Measurements from ENCODE around the gene FSTL1.

FSTL1 gene

GRCh38 chr3:120461416-120461815 lies 10.6 kb upstream of the FSTL1 start:
- H3K4me3 ChIP-seq (ENCODE audit: low read length): no peak overlapping the region
- no peaks in the 10 kb centered on the region for H3K36me3 ChIP-seq (ENCODE audit: control insufficient read depth, insufficient read depth, low read length)
- no peaks in the 10 kb centered on the region for H3K4me1 ChIP-seq (ENCODE audit: control insufficient read depth, insufficient read depth, low read length)
- no peaks in the 10 kb centered on the region for H3K9me3 ChIP-seq (ENCODE audit: control insufficient read depth, low read length)
- no peaks in the 10 kb centered on the region for H3K27me3 ChIP-seq (ENCODE audit: control insufficient read depth, insufficient read depth, low read length)
- no peak overlapping the region for H3K9ac ChIP-seq (ENCODE audit: low read length)

- H3K27me3 ChIP-seq (ENCODE audit: control insufficient read depth, insufficient read depth, low read length): no peaks in the 10 kb centered on the region
- H3K36me3 ChIP-seq (ENCODE audit: control insufficient read depth, insufficient read depth, low read length): no peaks in the 10 kb centered on the region
- H3K4me1 ChIP-seq (ENCODE audit: control insufficient read depth, insufficient read depth, low read length): no peaks in the 10 kb centered on the region
- no peak overlapping the region for H3K9ac ChIP-seq (ENCODE audit: low read length)
- H3K9me3 ChIP-seq (ENCODE audit: control insufficient read depth, low read length): no peaks in the 10 kb centered on the region
- H3K4me3 ChIP-seq (ENCODE audit: low read length): no peak overlapping the region
Measured at GRCh38 chr3:120460862-120461261, 10.1 kb upstream of the FSTL1 start.

GRCh38 chr3:120460181-120460790 lies 9.5 kb upstream of the FSTL1 start:
- Histone ChIP-seq H3K36me3 (ENCODE audit: control insufficient read depth, insufficient read depth, low read length) (no peaks in the 10 kb centered on the region), H3K9ac (ENCODE audit: low read length) (no peak overlapping the region), H3K4me1 (ENCODE audit: control insufficient read depth, insufficient read depth, low read length) (no peaks in the 10 kb centered on the region), H3K9me3 (ENCODE audit: control insufficient read depth, low read length) (no peaks in the 10 kb centered on the region), H3K27me3 (ENCODE audit: control insufficient read depth, insufficient read depth, low read length) (no peaks in the 10 kb centered on the region), H3K4me3 (ENCODE audit: low read length) (no peak overlapping the region)

GRCh38 chr3:120459196-120459595 lies 8.4 kb upstream of the FSTL1 start:
- no peaks in the 10 kb centered on the region for H3K36me3 ChIP-seq (ENCODE audit: control insufficient read depth, insufficient read depth, low read length)
- no peak overlapping the region for H3K4me3 ChIP-seq (ENCODE audit: low read length)
- no peaks in the 10 kb centered on the region for H3K4me1 ChIP-seq (ENCODE audit: control insufficient read depth, insufficient read depth, low read length)
- no peaks in the 10 kb centered on the region for H3K9me3 ChIP-seq (ENCODE audit: control insufficient read depth, low read length)
- H3K9ac ChIP-seq (ENCODE audit: low read length): no peak overlapping the region
- no peaks in the 10 kb centered on the region for H3K27me3 ChIP-seq (ENCODE audit: control insufficient read depth, insufficient read depth, low read length)

- H3K9ac ChIP-seq (ENCODE audit: low read length): no peak overlapping the region
- H3K36me3 ChIP-seq (ENCODE audit: control insufficient read depth, insufficient read depth, low read length): no peaks in the 10 kb centered on the region
- no peaks in the 10 kb centered on the region for H3K9me3 ChIP-seq (ENCODE audit: control insufficient read depth, low read length)
- no peaks in the 10 kb centered on the region for H3K27me3 ChIP-seq (ENCODE audit: control insufficient read depth, insufficient read depth, low read length)
- H3K4me3 ChIP-seq (ENCODE audit: low read length): no peak overlapping the region
- no peaks in the 10 kb centered on the region for H3K4me1 ChIP-seq (ENCODE audit: control insufficient read depth, insufficient read depth, low read length)
Measured at GRCh38 chr3:120457827-120458226, 7.0 kb upstream of the FSTL1 start.

- Histone ChIP-seq H3K36me3 (ENCODE audit: control insufficient read depth, insufficient read depth, low read length) (no peaks in the 10 kb centered on the region), H3K4me3 (ENCODE audit: low read length) (no peak overlapping the region), H3K9me3 (ENCODE audit: control insufficient read depth, low read length) (no peaks in the 10 kb centered on the region), H3K4me1 (ENCODE audit: control insufficient read depth, insufficient read depth, low read length) (peaks cover 4% of the 10 kb centered on the region), H3K9ac (ENCODE audit: low read length) (no peak overlapping the region), H3K27me3 (ENCODE audit: control insufficient read depth, insufficient read depth, low read length) (peaks cover 31% of the 10 kb centered on the region)
Measured at GRCh38 chr3:120454076-120454689, 3.4 kb upstream of the FSTL1 start.

- H3K4me1 ChIP-seq (ENCODE audit: control insufficient read depth, insufficient read depth, low read length): peaks cover 4% of the 10 kb centered on the region
- peaks cover 38% of the 10 kb centered on the region for H3K27me3 ChIP-seq (ENCODE audit: control insufficient read depth, insufficient read depth, low read length)
- H3K9me3 ChIP-seq (ENCODE audit: control insufficient read depth, low read length): no peaks in the 10 kb centered on the region
- H3K36me3 ChIP-seq (ENCODE audit: control insufficient read depth, insufficient read depth, low read length): no peaks in the 10 kb centered on the region
- no peak overlapping the region for H3K4me3 ChIP-seq (ENCODE audit: low read length)
- no peak overlapping the region for H3K9ac ChIP-seq (ENCODE audit: low read length)
Measured at GRCh38 chr3:120452816-120453215, 2.0 kb upstream of the FSTL1 start.

- H3K4me3 ChIP-seq (ENCODE audit: low read length): no peak overlapping the region
- H3K27me3 ChIP-seq (ENCODE audit: control insufficient read depth, insufficient read depth, low read length): peaks cover 38% of the 10 kb centered on the region
- H3K9me3 ChIP-seq (ENCODE audit: control insufficient read depth, low read length): no peaks in the 10 kb centered on the region
- H3K4me1 ChIP-seq (ENCODE audit: control insufficient read depth, insufficient read depth, low read length): peaks cover 4% of the 10 kb centered on the region
- peak overlapping the region; percentile 78 for H3K9ac ChIP-seq (ENCODE audit: low read length)
- H3K36me3 ChIP-seq (ENCODE audit: control insufficient read depth, insufficient read depth, low read length): no peaks in the 10 kb centered on the region
Measured at GRCh38 chr3:120451806-120452205, 1.0 kb upstream of the FSTL1 start.

GRCh38 chr3:120451272-120451761 lies 525 bp upstream of the FSTL1 start:
- Histone ChIP-seq H3K36me3 (ENCODE audit: control insufficient read depth, insufficient read depth, low read length) (no peaks in the 10 kb centered on the region), H3K9ac (ENCODE audit: low read length) (peak overlapping the region; percentile 78), H3K9me3 (ENCODE audit: control insufficient read depth, low read length) (no peaks in the 10 kb centered on the region), H3K4me3 (ENCODE audit: low read length) (no peak overlapping the region), H3K27me3 (ENCODE audit: control insufficient read depth, insufficient read depth, low read length) (peaks cover 39% of the 10 kb centered on the region), H3K4me1 (ENCODE audit: control insufficient read depth, insufficient read depth, low read length) (peaks cover 4% of the 10 kb centered on the region)

- Histone ChIP-seq H3K36me3 (ENCODE audit: control insufficient read depth, insufficient read depth, low read length) (no peaks in the 10 kb centered on the region), H3K9me3 (ENCODE audit: control insufficient read depth, low read length) (no peaks in the 10 kb centered on the region), H3K4me1 (ENCODE audit: control insufficient read depth, insufficient read depth, low read length) (peaks cover 4% of the 10 kb centered on the region), H3K4me3 (ENCODE audit: low read length) (peak overlapping the region; percentile 14), H3K9ac (ENCODE audit: low read length) (peak overlapping the region; percentile 78), H3K27me3 (ENCODE audit: control insufficient read depth, insufficient read depth, low read length) (peaks cover 41% of the 10 kb centered on the region)
Measured at GRCh38 chr3:120449701-120450599, 842 bp downstream of the FSTL1 start.

GRCh38 chr3:120449251-120449650 lies 1.5 kb downstream of the FSTL1 start:
- H3K9ac ChIP-seq (ENCODE audit: low read length): peak overlapping the region; percentile 31
- H3K36me3 ChIP-seq (ENCODE audit: control insufficient read depth, insufficient read depth, low read length): no peaks in the 10 kb centered on the region
- peaks cover 4% of the 10 kb centered on the region for H3K4me1 ChIP-seq (ENCODE audit: control insufficient read depth, insufficient read depth, low read length)
- no peaks in the 10 kb centered on the region for H3K9me3 ChIP-seq (ENCODE audit: control insufficient read depth, low read length)
- H3K27me3 ChIP-seq (ENCODE audit: control insufficient read depth, insufficient read depth, low read length): peaks cover 41% of the 10 kb centered on the region
- H3K4me3 ChIP-seq (ENCODE audit: low read length): peak overlapping the region; percentile 9

GRCh38 chr3:120448756-120449155 lies 2.0 kb downstream of the FSTL1 start:
- Histone ChIP-seq H3K9me3 (ENCODE audit: control insufficient read depth, low read length) (no peaks in the 10 kb centered on the region), H3K4me3 (ENCODE audit: low read length) (peak overlapping the region; percentile 9), H3K36me3 (ENCODE audit: control insufficient read depth, insufficient read depth, low read length) (no peaks in the 10 kb centered on the region), H3K27me3 (ENCODE audit: control insufficient read depth, insufficient read depth, low read length) (peaks cover 41% of the 10 kb centered on the region), H3K4me1 (ENCODE audit: control insufficient read depth, insufficient read depth, low read length) (peaks cover 4% of the 10 kb centered on the region), H3K9ac (ENCODE audit: low read length) (peak overlapping the region; percentile 31)
